Endothelial cell of umbilical vein (primary cell): ENCODE results near the gene C4A. TPM values are rescaled to one million over a fixed set of nuclear protein-coding genes. Genes with fewer than 3 reads are reported as not detected.
"Not testable (repeated sequence)": the region's sequence is repeated elsewhere in the genome, so short reads cannot be mapped to it uniquely, and the experiment has no call there.

Experiments used
- BruUV-seq: library from RNA; stranded (reverse); fragments of 400-500 nt; replicated peaks from 2 replicates; lab custom pipeline; 2021; lab: Mats Ljungman, UMichigan
- CTCF ChIA-PET: fragments of 300-600, 350-600 bp; sonication (Branson Sonifier 250); formaldehyde crosslinking; loops from one replicate; lab custom pipeline; 2021; ENCODE audit warnings: antibody characterized with exemption, inconsistent platforms; lab: Charles Lee
- POLR2A ChIA-PET: fragments of 300-600, 350-600 bp; sonication (Branson Sonifier 250); formaldehyde crosslinking; loops from one replicate; lab custom pipeline; 2021; ENCODE audit warnings: antibody characterized with exemption, inconsistent platforms; lab: Charles Lee
- DNase-seq: peaks from one replicate; pipeline ENCODE4 v3.0.0-alpha.2; 2011; ENCODE audit warnings: low read depth, low spot score
- FAIRE-seq: peaks from 2 replicates; lab custom pipeline; 2011; peaks lifted over from hg19 to GRCh38; lab: Jason Lieb, UNC
- H2AFZ ChIP-seq: 2 replicates; pipeline ENCODE4 v1.6.0; 2012; ENCODE audit warnings: low read depth, low read length, control low read depth, inconsistent platforms
- H3K27ac ChIP-seq: 2 replicates; pipeline ENCODE4 v1.5.1; 2011; ENCODE audit warnings: low read depth, mild to moderate bottlenecking, control low read depth, low read length, moderate library complexity; ENCODE audit not compliant: insufficient read depth
- H3K27me3 ChIP-seq, 2 experiments: 2 replicates each; pipeline versions ENCODE4 v1.6.0 to v1.6.1; 2011; ENCODE audit warnings: low read length in 2 of 2, mixed read lengths in 1 of 2; ENCODE audit not compliant: control insufficient read depth in 2 of 2, insufficient read depth in 2 of 2
- H3K36me3 ChIP-seq, 2 experiments: 2 replicates in 1 of 2; 3 replicates in 1 of 2; pipeline ENCODE4 v1.5.1; 2011; ENCODE audit warnings: low read length in 2 of 2, mild to moderate bottlenecking in 1 of 2, moderate library complexity in 1 of 2; ENCODE audit not compliant: control insufficient read depth in 2 of 2, insufficient read depth in 2 of 2; ENCODE audit errors: extremely low read depth in 1 of 2
- H3K4me1 ChIP-seq: 3 replicates; pipeline ENCODE4 v1.5.1; 2011; ENCODE audit warnings: mild to moderate bottlenecking, low read length; ENCODE audit not compliant: control insufficient read depth, insufficient read depth; ENCODE audit errors: extremely low read depth
- H3K4me2 ChIP-seq: 2 replicates; pipeline ENCODE4 v1.6.1; 2011; ENCODE audit warnings: low read length, control low read depth, mixed read lengths; ENCODE audit not compliant: insufficient read depth
- H3K4me3 ChIP-seq, 3 experiments: fragments of 200-600 bp in 1 of 3; sonication (generic), shearing (Covaris generic) in 1 of 3; replicated peaks in 1 of 3; 2 replicates each; pipeline ENCODE4 v1.5.1; 2011 to 2016; ENCODE audit warnings: control low read depth in 3 of 3, low read length in 3 of 3, mild to moderate bottlenecking in 2 of 3, inconsistent platforms in 1 of 3, low read depth in 1 of 3, moderate library complexity in 1 of 3; ENCODE audit not compliant: insufficient read depth in 1 of 3
- H3K79me2 ChIP-seq: 2 replicates; pipeline ENCODE4 v1.6.0; 2012; ENCODE audit warnings: low read length, inconsistent platforms; ENCODE audit not compliant: control insufficient read depth, insufficient read depth
- H3K9ac ChIP-seq: replicated peaks from 2 replicates; pipeline ENCODE3; 2011; ENCODE audit warnings: low read length, control low read depth; ENCODE audit not compliant: insufficient read depth; ENCODE audit errors: extremely low read depth
- H3K9me1 ChIP-seq: replicated peaks from 3 replicates; pipeline ENCODE4 v1.6.0; 2011; ENCODE audit warnings: mild to moderate bottlenecking, low read length; ENCODE audit not compliant: control insufficient read depth, insufficient read depth; ENCODE audit errors: extremely low read depth
- H3K9me3 ChIP-seq: replicated peaks from 2 replicates; pipeline ENCODE4 v1.5.1; 2012; ENCODE audit warnings: low read length, inconsistent platforms; ENCODE audit not compliant: control insufficient read depth, insufficient read depth
- H4K20me1 ChIP-seq: replicated peaks from 2 replicates; pipeline ENCODE3; 2011; ENCODE audit warnings: mild to moderate bottlenecking, low read length; ENCODE audit not compliant: control insufficient read depth, insufficient read depth; ENCODE audit errors: extremely low read depth
- MAX ChIP-seq: IDR thresholded peaks from 2 replicates; pipeline ENCODE4 v1.6.1; 2011; ENCODE audit not compliant: insufficient read depth, insufficient read length
- dilution Hi-C: fragments of 300-500 bp; cut with MboI; formaldehyde crosslinking; loops from one replicate; pipeline ENCODE4 v1.15.0; 2019; ENCODE audit warnings: low sequenced_read_pairs; ENCODE audit not compliant: extremely low pct_ligation_motif_present
- intact Hi-C: fragments of 100-400 bp; cut with micrococcal nuclease; formaldehyde crosslinking; loops from one replicate; pipeline ENCODE4 v1.10.0; 2022
- polyA plus RNA-seq, 4 experiments: library from polyadenylated mRNA; depleted of rRNA in 3 of 4; stranded (reverse) in 3 of 4; unstranded in 1 of 4; fragments of >200 nt; gene quantifications; 2 replicates each; pipeline versions ENCODE4 v1.2.1 to v1.2.3, GENCODE V29; 2011 to 2012; ENCODE audit warnings: missing spikeins in 1 of 4
- total RNA-seq: library from RNA; stranded (reverse); gene quantifications from 2 replicates; pipeline ENCODE4 v1.2.3, GENCODE V29; 2021
- TF ChIP-seq, protein P1 (sequence below), 2 donors: IDR thresholded peaks; 1 replicate in 1 of 2; 2 replicates in 1 of 2; pipeline ENCODE4 v1.5.1; 2011; ENCODE audit warnings: low read length in 2 of 2, mild to moderate bottlenecking in 2 of 2, moderate library complexity in 2 of 2, control low read depth in 1 of 2, inconsistent platforms in 1 of 2, low read depth in 1 of 2; ENCODE audit not compliant: insufficient read depth in 1 of 2; ENCODE audit errors: extremely low read depth in 1 of 2

The C4A gene
- total and polyA plus RNA-seq, 2 donors (not counting 3 experiments of a cell fraction or from before 2014, with no cell fraction given) = 5.2 to 5.7 TPM

- no peak for TF ChIP-seq MAX
- TF ChIP-seq, protein P1, sequence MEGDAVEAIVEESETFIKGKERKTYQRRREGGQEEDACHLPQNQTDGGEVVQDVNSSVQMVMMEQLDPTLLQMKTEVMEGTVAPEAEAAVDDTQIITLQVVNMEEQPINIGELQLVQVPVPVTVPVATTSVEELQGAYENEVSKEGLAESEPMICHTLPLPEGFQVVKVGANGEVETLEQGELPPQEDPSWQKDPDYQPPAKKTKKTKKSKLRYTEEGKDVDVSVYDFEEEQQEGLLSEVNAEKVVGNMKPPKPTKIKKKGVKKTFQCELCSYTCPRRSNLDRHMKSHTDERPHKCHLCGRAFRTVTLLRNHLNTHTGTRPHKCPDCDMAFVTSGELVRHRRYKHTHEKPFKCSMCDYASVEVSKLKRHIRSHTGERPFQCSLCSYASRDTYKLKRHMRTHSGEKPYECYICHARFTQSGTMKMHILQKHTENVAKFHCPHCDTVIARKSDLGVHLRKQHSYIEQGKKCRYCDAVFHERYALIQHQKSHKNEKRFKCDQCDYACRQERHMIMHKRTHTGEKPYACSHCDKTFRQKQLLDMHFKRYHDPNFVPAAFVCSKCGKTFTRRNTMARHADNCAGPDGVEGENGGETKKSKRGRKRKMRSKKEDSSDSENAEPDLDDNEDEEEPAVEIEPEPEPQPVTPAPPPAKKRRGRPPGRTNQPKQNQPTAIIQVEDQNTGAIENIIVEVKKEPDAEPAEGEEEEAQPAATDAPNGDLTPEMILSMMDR (IDR thresholded peaks at IDR 0.05; ENCODE audit: extremely low read depth in 1 of 2, insufficient read depth in 1 of 2, low read depth in 1 of 2, low read length in 2 of 2) = peak; percentile 64 to 91
- Histone ChIP-seq H3K4me1 (peaks cover 10% of the 10 kb centered on the region), H3K9me1 (no peaks in the 10 kb centered on the region), H3K27ac (no peak overlapping the region), H3K9me3 (no peaks in the 10 kb centered on the region), H4K20me1 (no peaks in the 10 kb centered on the region), H3K4me3 (no peak overlapping the region), H3K4me2 (no peak overlapping the region), H2AFZ (peak overlapping the region; percentile 10), H3K79me2 (no peaks in the 10 kb centered on the region), H3K9ac (no peak overlapping the region), H3K27me3 (peaks cover 0 to 3% of the 10 kb centered on the region in 2 experiments), H3K36me3 (no peaks in the 10 kb centered on the region)
- intact Hi-C loops = loop anchor here (10.0 kb wide), 2 partner anchors 147 to 747 kb away; partner anchors contain the start of genes GPSM3 and PBX2
- DNase-seq (peak; percentile 39), FAIRE-seq (peak; percentile 40)
- dilution Hi-C loops = no loop called here
- CTCF ChIA-PET = interaction anchor here (0.8 to 2.4 kb wide), 3 partner anchors 10 to 71 kb away, joined by 3 to 10 read pairs (median 7); no protein-coding TSS in a partner anchor
- BruUV-seq = no TSS peak
- POLR2A ChIA-PET = no interaction called here
Measured at GRCh38 chr6:32047855-32048766, 66.3 kb downstream of the C4A start.

GRCh38 chr6:32049149-32049548 is 67.3 kb downstream of the C4A start:
- dilution Hi-C loops, POLR2A ChIA-PET, H3K9ac ChIP-seq, H3K9me3 ChIP-seq, H3K27me3 ChIP-seq, H4K20me1 ChIP-seq, FAIRE-seq, BruUV-seq, H3K36me3 ChIP-seq, H3K9me1 ChIP-seq, H3K4me2 ChIP-seq, H3K27ac ChIP-seq, H3K4me3 ChIP-seq, H3K79me2 ChIP-seq, CTCF ChIA-PET, DNase-seq, H2AFZ ChIP-seq: not testable (repeated sequence)
- intact Hi-C loops = loop anchor here (10.0 kb wide), 2 partner anchors 146 to 746 kb away; partner anchors contain the start of genes GPSM3 and PBX2
- peaks cover 10% of the 10 kb centered on the region for H3K4me1 ChIP-seq

DNA sequence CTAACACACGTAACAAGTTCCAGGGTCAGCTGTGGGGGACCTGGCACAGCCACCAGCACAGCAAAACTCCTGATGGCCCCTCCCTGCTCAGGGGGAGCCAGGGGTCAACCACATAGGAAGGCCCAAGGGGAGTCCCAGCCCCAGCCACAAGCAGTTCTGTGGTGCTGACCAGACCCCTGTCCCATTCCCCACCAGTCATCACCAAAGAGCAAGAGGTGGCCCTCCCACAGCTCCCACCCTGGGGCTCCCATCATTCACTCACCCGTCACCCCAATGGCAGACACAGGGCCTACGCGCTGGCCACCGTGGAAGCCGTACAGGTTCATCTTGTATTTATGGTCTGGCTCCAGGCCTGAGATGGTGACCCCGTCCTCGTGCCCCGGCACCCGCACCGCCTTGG is 67.9 kb downstream of the C4A start:
- peaks cover 10% of the 10 kb centered on the region for H3K4me1 ChIP-seq
- BruUV-seq, H3K27ac ChIP-seq, H3K4me2 ChIP-seq, FAIRE-seq, H3K9me1 ChIP-seq, DNase-seq, dilution Hi-C loops, H3K36me3 ChIP-seq, H3K4me3 ChIP-seq, H3K9me3 ChIP-seq, POLR2A ChIA-PET, H2AFZ ChIP-seq, H3K79me2 ChIP-seq, H4K20me1 ChIP-seq, H3K27me3 ChIP-seq, CTCF ChIA-PET, H3K9ac ChIP-seq: not testable (repeated sequence)
- intact Hi-C loops = loop anchor here (10.0 kb wide), 2 partner anchors 145 to 745 kb away; partner anchors contain the start of genes GPSM3 and PBX2
